Measurements from ENCODE around the gene ZBTB11. TPM values are rescaled to one million over a fixed set of nuclear protein-coding genes. Genes with fewer than 3 reads are reported as not detected.

The ZBTB11 gene
- total and polyA plus RNA-seq, 2 of the 13 experiments (the other 11 are each of a cell fraction or from before 2014, with no cell fraction given): 5.9 to 18.1 TPM

DNA sequence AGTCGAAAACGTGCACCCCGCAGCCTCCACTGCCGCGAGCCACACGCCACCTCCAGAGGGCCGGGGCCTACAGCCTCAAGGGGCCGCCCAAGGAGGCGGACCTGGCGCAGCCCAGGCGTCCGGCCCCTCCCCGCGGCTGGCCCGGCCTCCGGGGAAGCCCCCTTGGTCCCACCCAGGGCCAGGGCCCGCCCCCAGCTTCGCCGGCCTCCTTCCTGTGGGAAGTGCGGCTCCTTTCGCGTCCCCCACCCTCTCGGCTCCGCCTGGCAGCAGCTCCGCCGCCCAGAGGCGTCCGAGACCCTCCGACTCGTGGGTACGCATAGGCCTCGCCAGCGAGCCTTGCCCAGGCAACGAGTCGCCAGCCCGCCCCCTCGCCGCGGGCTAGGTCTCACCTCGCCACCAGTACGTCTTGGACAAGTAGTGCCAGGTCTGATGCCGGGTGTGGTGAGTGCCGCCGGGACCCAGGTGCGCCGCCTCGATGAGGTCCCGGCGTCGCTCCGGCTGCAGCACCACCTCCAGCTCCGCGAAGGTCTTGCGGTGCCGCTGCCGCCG lies 642 bp downstream of the ZBTB11 start (continued):
- TF ChIP-seq, protein P1, sequence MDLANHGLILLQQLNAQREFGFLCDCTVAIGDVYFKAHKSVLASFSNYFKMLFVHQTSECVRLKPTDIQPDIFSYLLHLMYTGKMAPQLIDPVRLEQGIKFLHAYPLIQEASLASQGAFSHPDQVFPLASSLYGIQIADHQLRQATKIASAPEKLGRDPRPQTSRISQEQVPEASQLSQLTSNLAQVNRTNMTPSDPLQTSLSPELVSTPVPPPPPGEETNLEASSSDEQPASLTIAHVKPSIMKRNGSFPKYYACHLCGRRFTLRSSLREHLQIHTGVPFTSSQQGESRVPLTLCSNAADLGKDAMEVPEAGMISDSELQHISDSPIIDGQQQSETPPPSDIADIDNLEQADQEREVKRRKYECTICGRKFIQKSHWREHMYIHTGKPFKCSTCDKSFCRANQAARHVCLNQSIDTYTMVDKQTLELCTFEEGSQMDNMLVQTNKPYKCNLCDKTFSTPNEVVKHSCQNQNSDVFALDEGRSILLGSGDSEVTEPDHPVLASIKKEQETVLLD (CRISPR knock-in tag; IDR thresholded peaks at IDR 0.05; ENCODE audit: low read depth): peak; percentile 58; the same call in 1 of the 2 replicates
- TF ChIP-seq MAZ (IDR thresholded peaks at IDR 0.05; ENCODE audit: borderline replicate concordance, low read depth, low read length): peak; percentile 73; the same call in 1 of the 2 replicates
- peak; percentile 76 for TF ChIP-seq MAZ (CRISPR knock-in tag; IDR thresholded peaks at IDR 0.05; ENCODE audit: low read depth)
- peak; percentile 82; the same call in 2 of the 3 replicates for TF ChIP-seq MXI1 (IDR thresholded peaks at IDR 0.05; ENCODE audit: borderline replicate concordance, low read depth, low read length)
- TF ChIP-seq ZNF496 (CRISPR knock-in tag; IDR thresholded peaks at IDR 0.05; ENCODE audit: insufficient replicate concordance): no peak
- TF ChIP-seq HMGA1 (CRISPR knock-in tag; conservative IDR thresholded peaks at IDR 0.05): no peak
- no peak for TF ChIP-seq NCOA5 (CRISPR knock-in tag; IDR thresholded peaks at IDR 0.05)
- peak; percentile 13; the same call in 1 of the 2 replicates for TF ChIP-seq ETV5 (CRISPR knock-in tag; IDR thresholded peaks at IDR 0.05; ENCODE audit: borderline replicate concordance)
- no peak for TF ChIP-seq ZFP62 (CRISPR knock-in tag; IDR thresholded peaks at IDR 0.05)
- peak; percentile 63; the same call in 1 of the 2 replicates for TF ChIP-seq ZNF552 (CRISPR knock-in tag; IDR thresholded peaks at IDR 0.05; ENCODE audit: borderline replicate concordance)
- 0 out of 2 replicates have a peak, but pooled peaks have one; percentile 30 for TF ChIP-seq ZNF230 (CRISPR knock-in tag; IDR thresholded peaks at IDR 0.05)
- TF ChIP-seq TBX2 (CRISPR knock-in tag; IDR thresholded peaks at IDR 0.05; ENCODE audit: borderline replicate concordance): peak; percentile 73
- TF ChIP-seq REPIN1 (CRISPR knock-in tag; IDR thresholded peaks at IDR 0.05; ENCODE audit: borderline replicate concordance, low read depth): peak; percentile 48; the same call in 1 of the 2 replicates
- no peak for TF ChIP-seq PCBP2 (optimal IDR thresholded peaks at IDR 0.05; ENCODE audit: low read depth, low read length, poor library complexity, severe bottlenecking)
- peak; percentile 5; the same call in 1 of the 2 replicates for TF ChIP-seq ZNF30 (CRISPR knock-in tag; IDR thresholded peaks at IDR 0.05)
- peak; percentile 89 for TF ChIP-seq GATAD1 (CRISPR knock-in tag; IDR thresholded peaks at IDR 0.05)
- TF ChIP-seq, protein P2, sequence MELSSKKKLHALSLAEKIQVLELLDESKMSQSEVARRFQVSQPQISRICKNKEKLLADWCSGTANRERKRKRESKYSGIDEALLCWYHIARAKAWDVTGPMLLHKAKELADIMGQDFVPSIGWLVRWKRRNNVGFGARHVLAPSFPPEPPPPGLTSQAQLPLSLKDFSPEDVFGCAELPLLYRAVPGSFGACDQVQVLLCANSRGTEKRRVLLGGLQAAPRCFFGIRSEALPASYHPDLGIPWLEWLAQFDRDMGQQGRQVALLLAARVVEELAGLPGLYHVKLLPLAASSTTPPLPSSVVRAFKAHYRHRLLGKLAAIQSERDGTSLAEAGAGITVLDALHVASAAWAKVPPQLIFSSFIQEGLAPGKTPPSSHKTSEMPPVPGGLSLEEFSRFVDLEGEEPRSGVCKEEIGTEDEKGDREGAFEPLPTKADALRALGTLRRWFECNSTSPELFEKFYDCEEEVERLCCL (CRISPR knock-in tag; IDR thresholded peaks at IDR 0.05; ENCODE audit: borderline replicate concordance): 0 out of 2 replicates have a peak, but pooled peaks have one; percentile 77
- TF ChIP-seq, protein P3, sequence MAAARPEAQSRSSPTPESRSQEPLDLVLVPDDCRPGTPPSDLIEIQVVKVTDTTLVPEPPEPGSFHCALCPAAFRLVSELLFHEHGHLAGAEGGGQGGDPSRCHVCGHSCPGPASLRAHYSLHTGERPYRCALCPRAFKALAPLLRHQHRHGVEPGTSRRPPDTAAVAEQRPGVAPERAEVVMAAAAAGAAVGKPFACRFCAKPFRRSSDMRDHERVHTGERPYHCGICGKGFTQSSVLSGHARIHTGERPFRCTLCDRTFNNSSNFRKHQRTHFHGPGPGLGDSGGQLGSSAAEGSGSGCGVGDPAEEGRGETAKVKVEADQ (CRISPR knock-in tag; IDR thresholded peaks at IDR 0.05; ENCODE audit: borderline replicate concordance): 0 out of 2 replicates have a peak, but pooled peaks have one; percentile 44
- TF ChIP-seq ZFX (CRISPR knock-in tag; IDR thresholded peaks at IDR 0.05; ENCODE audit: low read depth): peak; percentile 87
- TF ChIP-seq SAP130 (CRISPR knock-in tag; IDR thresholded peaks at IDR 0.05; ENCODE audit: low read depth): peak; percentile 85; the same call in 1 of the 2 replicates
- TF ChIP-seq ZBTB7B (CRISPR knock-in tag; IDR thresholded peaks at IDR 0.05): peak; percentile 17; the same call in 1 of the 2 replicates
- peak; percentile 71 for TF ChIP-seq HNRNPLL (IDR thresholded peaks at IDR 0.05; ENCODE audit: low read depth, low read length, poor library complexity, severe bottlenecking)
- TF ChIP-seq HCFC1 (IDR thresholded peaks at IDR 0.05; ENCODE audit: low read depth, low read length): peak; percentile 30; the same call in 1 of the 2 replicates
- no peak for TF ChIP-seq KLF12 (CRISPR knock-in tag; IDR thresholded peaks at IDR 0.05; ENCODE audit: borderline replicate concordance)
- peak; percentile 45; the same call in 1 of the 2 replicates for TF ChIP-seq RXRB (CRISPR knock-in tag; IDR thresholded peaks at IDR 0.05; ENCODE audit: borderline replicate concordance)

Data from HepG2 (cell line).